Glomerular endothelial cell (primary cell): Measurements from ENCODE around the gene IL27RA. TPM values are rescaled to one million over a fixed set of nuclear protein-coding genes. Genes with fewer than 3 reads are reported as not detected.

ENCODE experiments used
- DNase-seq: peaks from one replicate; pipeline ENCODE4 v3.0.0-alpha.2; 2011; ENCODE audit warnings: low read depth, low spot score; ENCODE audit errors: extremely low read depth
- total RNA-seq: library from RNA; depleted of rRNA; stranded (reverse); fragments of >200 nt; gene quantifications from 2 replicates; pipeline ENCODE4 v1.2.3, GENCODE V29; 2015

Gene IL27RA
- total RNA-seq, 1 donor from 2014 or later = 8.4 TPM

GRCh38 chr19:14082675-14082960 lies 51.1 kb downstream of the IL27RA start:
- no peak for DNase-seq

DNA sequence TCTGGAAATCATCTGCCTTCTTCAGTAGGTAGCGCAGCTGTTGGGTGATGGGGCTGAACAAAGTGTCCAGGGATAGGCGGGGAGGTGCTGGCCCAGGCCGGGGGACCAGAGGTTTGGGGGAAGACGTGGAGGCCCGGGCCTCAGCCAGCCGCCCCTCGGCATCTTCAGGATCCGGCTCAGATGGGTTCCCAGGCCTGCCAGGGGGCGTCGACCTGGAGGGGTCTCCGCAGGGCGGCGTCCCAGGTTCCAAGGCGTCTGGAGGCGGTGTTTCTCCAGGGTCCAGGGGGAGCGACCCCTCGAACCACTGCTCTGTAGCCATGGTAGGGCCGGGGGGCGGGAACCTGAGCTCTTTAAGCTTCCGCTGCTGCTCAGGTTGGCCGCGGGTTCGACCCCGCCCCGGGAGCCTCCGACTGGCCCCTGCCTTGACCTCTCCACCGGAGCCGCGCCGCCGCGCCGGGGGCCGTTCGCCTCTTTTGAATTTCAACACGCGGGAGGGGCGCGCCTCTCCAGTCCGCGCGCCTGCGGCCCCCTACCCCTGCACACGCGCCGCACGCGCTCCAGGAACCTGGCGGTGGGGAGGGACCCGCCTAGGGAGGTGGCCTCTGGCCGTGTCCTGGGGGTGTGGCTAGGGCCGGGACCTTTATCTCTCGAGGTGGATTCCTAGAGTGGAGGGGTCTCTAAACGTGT lies 53.9 kb downstream of the IL27RA start, which contains the start of gene C19orf67:
Gene C19orf67 (minus strand): TSS at position 475 of the 687 bp plus-strand sequence. CDS start 156 bp downstream, at position 319.
- no peak for DNase-seq

GRCh38 chr19:14086098-14086497 lies 54.5 kb downstream of the IL27RA start:
- DNase-seq = no peak

- no peak for DNase-seq
Observed at GRCh38 chr19:14088634-14089411, 57.3 kb downstream of the IL27RA start.

- no peak for DNase-seq
Observed at GRCh38 chr19:14089412-14089661, 57.8 kb downstream of the IL27RA start.

- DNase-seq = no peak
Observed at GRCh38 chr19:14089662-14090508, 58.3 kb downstream of the IL27RA start.

GRCh38 chr19:14090509-14091080 lies 59.0 kb downstream of the IL27RA start, which contains the start of gene SAMD1:
Gene SAMD1, minus strand, starts transcription at chr19:14090751.
- DNase-seq = no peak

- no peak for DNase-seq
Observed at GRCh38 chr19:14091081-14091812, 59.7 kb downstream of the IL27RA start.

DNA sequence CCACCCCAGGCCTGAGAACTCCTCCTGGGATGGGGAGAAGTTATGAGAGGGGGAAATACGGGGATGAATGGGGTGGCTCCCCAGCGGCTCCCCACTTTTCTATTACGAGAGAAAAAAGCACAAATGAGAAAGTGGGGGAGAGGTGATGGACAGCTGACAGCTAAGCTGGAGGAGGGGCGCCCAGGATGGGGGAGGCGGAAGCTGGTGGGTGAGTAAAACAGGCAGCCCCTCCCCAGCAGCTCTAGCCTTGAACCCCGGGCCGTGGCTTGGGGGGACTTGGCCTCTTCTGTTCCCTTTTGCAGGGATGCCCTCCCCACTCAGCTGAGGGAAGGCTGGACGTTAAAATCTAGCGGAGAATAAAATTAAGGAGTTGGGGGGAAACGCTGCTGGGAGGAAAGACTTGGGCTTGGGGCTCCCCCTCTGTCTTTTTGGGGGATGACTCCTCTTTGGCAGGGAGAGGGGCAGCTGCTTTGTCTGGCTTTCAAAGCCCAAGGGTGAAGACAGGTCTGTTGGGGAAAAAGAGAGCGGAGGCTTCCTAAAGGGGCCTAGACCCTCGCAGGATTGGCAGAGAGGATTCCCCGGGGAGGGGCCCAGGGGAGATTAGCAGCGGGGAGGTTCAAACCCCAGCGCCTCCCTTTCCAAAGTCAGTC lies 60.4 kb downstream of the IL27RA start:
- no peak for DNase-seq

- DNase-seq = no peak
Observed at GRCh38 chr19:14093117-14093823, 61.7 kb downstream of the IL27RA start.

- DNase-seq = no peak
Observed at GRCh38 chr19:14094854-14095253, 63.3 kb downstream of the IL27RA start.

DNA sequence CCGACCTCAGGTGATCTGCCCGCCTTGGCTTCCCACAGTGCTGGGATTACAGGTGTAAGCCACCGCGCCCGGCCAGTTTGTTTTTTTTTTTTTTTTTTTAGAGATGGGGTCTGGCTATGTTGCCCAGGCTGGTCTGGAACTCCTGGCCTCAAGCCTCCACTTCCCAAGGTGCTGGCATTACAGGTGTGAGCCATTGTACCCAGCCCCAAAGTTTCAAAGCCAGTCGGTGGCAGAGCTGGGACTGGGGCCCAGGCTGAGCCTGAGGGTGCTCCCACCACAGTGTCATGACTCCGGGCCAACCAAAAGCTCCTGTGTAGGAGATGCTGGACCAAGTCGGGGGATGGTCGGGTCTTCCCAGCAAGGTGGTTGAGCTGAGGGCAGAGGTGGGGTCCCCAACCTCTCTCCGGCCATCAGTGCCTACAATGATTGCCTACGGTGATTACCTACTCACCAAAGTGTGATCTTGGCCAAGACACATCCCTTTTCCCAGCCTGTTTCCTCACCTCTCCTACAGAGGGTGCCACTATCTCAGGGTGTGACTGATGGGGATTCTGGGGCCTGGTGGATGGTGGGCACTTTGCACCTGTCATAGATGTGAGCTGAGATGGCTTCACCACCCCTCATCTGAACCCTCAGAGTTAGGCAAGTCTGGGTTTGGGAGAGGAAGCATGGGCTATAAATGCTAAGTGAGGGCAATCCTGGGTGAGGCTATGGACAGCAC lies 64.9 kb downstream of the IL27RA start:
- no peak for DNase-seq

DNA sequence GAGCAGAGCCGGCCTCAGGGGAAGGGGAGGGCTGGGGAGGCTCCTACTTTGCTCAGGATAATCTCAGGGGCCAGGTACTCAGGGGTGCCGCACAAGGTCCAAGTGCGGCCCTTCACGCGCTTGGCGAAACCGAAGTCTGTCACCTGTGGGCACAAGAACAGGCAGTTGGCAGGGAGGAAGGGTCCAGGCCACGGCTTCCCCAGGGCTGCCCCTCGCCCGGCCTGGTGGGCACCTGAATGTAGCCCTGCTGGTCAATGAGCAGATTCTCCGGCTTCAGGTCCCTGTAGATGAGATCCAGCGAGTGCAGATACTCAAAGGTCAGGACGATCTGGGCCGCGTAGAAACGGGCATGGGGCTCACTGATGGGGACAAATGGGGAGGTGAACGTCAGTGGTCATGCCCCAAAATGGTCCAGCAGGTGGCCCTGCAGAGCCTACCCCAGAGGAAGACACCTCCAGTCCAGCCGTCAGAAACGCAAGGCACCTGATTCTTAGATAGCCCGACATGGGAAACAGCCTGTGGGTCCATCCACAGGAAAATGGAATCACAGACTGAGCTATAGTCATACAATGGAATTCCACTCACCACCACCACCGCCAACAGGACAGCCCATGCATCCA lies 66.1 kb downstream of the IL27RA start:
- DNase-seq = no peak

DNA sequence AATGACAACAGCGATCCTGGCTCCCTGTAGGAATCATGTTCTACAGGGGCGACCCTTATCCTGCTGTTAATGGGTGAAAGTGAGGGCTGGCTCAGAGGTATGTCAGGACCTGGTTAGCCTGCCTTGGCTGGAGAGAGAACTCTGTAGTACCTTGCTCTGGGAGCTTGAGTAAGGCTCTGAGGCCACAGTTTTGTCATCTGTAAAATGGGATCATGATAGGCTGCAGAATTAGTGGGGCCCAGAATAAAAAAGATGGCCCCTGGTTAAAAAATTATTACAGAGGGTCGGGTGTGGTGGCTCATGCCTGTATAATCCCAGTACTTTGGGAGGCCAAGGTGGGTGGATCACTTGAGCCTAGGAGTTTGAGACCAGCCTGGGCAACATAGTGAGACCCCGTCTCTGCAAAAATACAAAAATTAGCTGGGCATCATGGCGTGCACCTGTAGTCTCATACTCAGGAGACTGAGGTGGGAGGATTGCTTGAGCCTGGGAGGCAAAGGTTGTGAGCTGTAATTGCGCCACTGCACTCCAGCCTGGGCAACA lies 69.5 kb downstream of the IL27RA start:
- DNase-seq = no peak

DNA sequence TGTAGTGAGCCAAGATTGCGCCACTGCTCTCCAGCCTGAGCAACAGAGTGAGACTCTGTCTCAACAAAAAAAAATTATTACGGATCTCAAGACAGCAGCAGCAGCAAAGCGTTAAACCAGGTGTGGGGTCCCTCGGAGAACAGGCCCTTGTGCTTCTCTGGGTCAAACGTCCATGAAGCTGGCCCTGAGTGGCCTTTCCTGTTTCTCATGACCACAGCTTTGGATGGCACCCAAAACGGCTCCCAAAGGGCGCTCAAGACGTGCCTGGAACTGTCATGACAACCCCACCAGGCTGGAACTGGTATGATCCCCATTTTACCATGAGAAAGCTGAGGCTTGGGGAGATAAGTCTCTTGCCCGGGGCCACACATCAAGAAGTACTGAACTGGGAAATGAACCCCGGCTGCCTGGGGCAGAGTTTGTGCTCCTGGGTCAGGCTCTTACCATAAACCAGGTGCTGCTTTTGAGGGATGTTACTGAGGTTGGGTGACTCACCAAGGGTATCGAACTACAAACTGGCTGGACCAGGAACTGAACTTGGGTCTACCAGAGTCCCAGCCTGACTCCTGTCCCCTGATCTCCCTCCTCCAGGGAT lies 70.6 kb downstream of the IL27RA start:
- no peak for DNase-seq

- DNase-seq = no peak
Observed at GRCh38 chr19:14102756-14103155, 71.2 kb downstream of the IL27RA start.
